Skin epidermis (tissue), 12 donors: Measurements from ENCODE around the gene ADCK2.
A peak's percentile ranks its signal among the peaks of the same experiment; 100 is the strongest.
"Not testable (repeated sequence)": the region's sequence is repeated elsewhere in the genome, so short reads cannot be mapped to it uniquely, and the experiment has no call there.

ENCODE experiments used
- H3K27ac ChIP-seq, 21 experiments: fragments of 200-600 bp; sonication (generic) in 11 of 21; one replicate each; pipeline ENCODE4 v1.5.0; 2020; ENCODE audit warnings: mild to moderate bottlenecking in 3 of 21, inconsistent platforms in 2 of 21, moderate library complexity in 2 of 21
- H3K4me3 ChIP-seq, 7 experiments: fragments of 200-600 bp; sonication (generic) in 2 of 7; one replicate each; pipeline ENCODE4 v1.5.0; 2020; ENCODE audit warnings: inconsistent platforms in 2 of 7, mild to moderate bottlenecking in 2 of 7, moderate library complexity in 1 of 7

The ADCK2 gene

DNA sequence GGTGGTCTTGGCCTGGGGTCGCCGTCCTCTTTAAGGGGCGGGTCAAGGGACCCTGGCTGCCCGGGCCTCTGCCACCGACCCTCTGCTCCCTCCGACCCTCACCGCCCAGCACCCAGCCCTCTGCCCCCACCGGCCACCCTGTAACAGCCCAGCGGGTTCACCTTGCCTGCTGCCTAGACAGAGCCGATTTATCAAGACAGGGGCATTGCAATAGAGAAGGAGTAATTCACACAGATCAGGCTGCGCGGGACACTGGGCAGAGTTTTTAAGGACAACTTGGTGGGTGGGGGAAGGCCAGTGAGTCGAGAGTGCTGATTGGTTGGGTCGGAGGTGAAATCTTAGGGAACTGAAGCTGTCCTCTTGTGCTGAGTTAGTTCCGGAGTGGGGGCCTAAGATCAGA lies 779 bp upstream of the ADCK2 start:
- no peak overlapping the region for H3K4me3 ChIP-seq
- H3K27ac ChIP-seq: peak overlapping the region in 2 of 21 experiments; percentile 82 to 95

DNA sequence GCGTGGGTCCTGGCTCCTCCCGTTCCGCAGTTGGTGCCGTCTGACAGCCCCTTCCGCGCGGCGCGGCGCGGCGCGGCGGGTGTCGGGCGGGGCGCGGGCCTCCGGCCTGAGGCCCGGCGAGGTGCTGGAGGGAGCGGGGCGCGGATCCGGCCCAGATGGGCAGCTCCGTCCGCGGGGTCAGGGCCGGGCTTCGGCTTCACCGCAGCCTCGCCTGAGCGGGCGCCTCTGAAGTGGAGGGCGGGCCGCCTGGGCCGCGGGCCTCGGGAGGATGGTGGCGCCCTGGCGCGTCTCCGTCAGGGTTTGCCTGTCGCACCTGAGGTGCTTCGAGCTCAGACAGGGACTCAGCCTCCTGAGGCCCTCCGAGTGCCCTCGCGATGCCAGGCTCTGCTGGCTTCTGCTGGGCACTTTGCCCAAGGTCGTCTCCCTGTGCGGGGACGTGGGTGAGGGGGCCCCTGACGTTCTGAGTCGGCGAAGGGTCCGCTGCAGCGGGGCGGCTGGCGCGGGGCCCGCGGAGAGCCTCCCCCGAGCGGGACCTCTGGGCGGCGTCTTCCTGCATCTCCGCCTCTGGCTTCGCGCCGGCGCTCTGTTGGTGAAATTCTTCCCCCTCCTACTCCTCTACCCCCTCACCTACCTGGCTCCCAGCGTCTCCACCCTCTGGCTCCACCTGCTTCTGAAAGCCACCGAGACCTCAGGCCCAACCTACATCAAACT lies 473 bp downstream of the ADCK2 start:
- Histone ChIP-seq H3K27ac (peak overlapping the region; percentile 66 to 96 (median 87)), H3K4me3 (peak overlapping the region; percentile 54 to 90 (median 79))

DNA sequence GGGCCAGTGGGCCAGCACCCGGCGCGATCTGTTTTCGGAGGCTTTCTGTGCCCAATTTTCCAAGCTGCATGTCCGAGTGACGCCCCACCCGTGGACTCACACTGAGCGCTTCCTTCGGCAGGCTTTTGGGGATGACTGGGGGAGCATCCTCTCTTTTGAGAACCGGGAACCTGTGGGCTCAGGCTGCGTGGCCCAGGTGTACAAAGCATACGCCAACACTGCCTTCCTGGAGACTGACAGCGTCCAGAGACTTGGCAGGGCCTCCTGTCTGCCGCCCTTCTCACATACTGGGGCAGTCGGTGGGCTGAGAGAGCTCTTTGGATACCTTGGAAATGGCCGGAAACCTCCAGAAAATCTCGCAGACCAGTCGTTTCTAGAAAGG lies 1.0 kb downstream of the ADCK2 start:
- Histone ChIP-seq H3K4me3 (peak overlapping the region; percentile 54 to 90 (median 79)), H3K27ac (peak overlapping the region in 19 of 21 experiments; percentile 77 to 96 (median 89))

DNA sequence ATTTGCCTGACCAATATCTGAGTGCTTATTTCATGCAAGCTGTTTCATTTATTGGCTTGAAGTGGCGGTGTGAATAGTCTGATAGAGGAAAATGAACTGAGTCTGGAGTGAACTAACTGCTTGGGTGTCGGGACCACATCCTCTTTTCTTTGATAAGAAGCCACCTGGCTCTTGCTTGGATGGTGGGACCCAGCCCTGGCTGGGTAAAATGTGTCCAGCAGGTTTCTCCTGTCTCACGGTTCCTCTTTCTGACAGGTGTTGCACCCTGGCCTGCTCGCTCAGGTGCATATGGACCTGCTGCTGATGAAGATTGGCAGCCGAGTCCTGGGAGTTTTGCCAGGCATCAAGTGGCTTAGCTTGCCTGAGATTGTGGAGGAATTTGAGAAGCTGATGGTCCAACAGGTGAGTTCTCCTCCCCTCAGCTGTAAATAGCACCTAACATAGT lies 1.6 kb downstream of the ADCK2 start:
- Histone ChIP-seq H3K4me3 (peak overlapping the region in 3 of 7 experiments; percentile 54 to 88 (median 80)), H3K27ac (peak overlapping the region in 9 of 21 experiments; percentile 84 to 96 (median 91))

DNA sequence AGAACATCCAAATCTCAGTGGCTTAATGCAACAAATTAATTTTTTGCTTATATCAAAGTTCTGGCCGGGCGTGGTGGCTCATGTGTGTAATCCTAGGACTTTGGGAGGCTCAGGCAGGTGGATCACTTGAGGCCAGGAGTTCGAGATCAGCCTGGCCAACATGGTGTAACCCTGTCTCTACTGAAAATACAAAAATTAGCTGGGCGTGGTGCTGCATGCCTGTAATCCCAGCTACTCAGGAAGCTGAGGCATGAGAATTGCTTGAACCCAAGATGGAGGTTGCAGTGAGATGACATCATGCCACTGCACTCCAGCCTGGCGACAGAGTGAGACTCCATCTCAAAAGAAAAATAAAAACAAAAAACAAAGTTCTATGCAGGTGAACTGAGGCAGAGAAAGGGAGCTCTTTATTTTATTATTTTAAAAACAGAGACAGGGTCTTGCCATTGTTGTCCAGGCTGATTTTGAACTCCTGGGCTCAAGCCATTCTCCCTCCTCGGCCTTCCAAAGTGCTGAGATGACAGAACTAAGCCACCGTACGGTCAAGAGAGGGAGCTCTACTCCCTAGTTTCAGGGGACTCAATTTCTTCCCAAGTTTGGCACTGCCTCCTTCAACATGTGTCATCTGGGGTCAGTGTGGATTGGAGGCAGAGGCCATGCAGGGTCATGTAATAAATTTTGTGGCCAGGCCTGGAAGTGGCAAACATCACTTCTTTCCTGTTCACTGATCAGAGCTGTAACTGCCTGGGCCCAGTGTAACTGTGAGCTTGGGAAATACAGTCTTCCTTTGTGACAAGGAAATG lies 2.4 kb downstream of the ADCK2 start:
- H3K4me3 ChIP-seq: no peak overlapping the region
- peak overlapping the region in 2 of 21 experiments; percentile 30 to 36 for H3K27ac ChIP-seq

DNA sequence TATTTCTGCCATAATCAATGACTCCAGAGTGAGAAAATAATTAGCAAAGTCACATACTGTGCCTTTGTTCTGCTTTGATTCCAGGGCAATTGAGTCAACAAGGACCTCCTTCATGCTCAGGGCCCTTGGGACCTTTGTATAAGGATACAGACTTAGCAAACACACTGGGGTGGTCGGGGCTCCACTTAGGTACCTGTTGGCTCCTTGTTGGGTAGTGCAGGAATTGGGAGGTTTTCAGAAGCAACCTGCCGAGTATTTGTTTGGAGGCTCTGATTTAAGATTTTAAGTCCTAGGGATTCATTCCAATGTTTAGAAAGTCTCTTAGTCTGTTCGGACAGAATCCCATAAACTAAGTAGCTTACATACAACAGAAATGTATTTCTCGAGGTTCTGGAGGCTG lies 3.0 kb downstream of the ADCK2 start:
- H3K27ac ChIP-seq: peak overlapping the region in 4 of 21 experiments; percentile 1 to 36 (median 32)
- H3K4me3 ChIP-seq: no peak overlapping the region

DNA sequence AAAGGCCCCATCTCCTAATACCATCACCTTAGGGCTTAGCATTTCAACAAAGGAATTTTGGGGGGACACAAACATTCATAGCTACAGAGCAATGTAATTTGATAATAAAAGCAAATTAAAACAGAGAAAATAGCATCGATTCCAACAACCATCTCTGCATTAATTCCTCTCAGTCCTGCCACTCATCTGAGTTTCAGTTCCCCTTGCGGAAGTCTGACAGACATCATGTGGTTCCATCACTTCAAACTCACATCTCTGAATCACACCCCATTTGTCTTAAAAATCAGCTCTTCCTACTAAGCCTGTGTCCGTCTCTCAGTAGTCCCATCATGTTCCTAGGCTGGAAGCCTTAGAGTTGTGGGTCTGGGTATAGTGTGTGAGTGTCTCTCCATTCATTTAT lies 3.6 kb downstream of the ADCK2 start:
- H3K4me3 ChIP-seq: no peak overlapping the region
- peak overlapping the region in 1 of 21 experiments; percentile 36 for H3K27ac ChIP-seq

DNA sequence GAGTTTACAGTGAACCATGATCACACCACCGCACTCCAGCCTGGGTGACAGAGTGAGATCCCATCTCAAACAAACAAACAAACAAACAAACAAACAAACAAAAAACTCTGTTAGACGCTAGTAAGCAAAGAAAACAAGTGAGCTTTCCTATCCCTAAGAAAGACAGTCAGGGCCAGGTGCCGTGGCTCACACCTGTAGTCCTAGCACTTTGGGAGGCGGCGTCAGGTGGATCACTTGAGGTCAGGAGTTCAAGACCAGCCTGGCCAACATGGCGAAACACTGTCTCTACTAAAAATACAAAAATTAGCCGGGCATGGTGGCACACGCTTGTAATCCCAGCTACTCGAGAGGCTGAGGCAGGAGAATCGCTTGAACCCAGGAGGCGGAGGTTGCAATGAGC lies 4.2 kb downstream of the ADCK2 start:
- not testable (repeated sequence) for H3K4me3 ChIP-seq, H3K27ac ChIP-seq

DNA sequence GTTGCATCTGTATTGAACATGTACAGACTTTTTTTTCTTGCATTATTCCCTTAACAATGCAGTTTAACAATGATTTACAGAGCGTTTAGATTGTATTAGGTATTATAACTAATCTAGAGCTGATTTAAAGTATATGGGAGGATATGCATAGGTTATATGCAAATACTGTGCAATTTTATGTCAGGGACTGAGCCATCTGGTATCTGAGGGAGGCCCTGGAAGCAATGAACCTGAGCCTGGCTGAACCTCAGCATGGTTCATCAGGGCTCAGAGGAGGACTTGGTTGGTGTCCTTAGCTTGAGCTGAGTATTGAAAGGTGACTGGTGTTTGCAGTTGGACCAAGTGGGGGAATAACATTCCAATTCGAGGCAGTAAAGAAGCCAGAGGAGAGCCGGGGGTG lies 4.8 kb downstream of the ADCK2 start:
- H3K27ac ChIP-seq: no peak overlapping the region
- H3K4me3 ChIP-seq: no peak overlapping the region

DNA sequence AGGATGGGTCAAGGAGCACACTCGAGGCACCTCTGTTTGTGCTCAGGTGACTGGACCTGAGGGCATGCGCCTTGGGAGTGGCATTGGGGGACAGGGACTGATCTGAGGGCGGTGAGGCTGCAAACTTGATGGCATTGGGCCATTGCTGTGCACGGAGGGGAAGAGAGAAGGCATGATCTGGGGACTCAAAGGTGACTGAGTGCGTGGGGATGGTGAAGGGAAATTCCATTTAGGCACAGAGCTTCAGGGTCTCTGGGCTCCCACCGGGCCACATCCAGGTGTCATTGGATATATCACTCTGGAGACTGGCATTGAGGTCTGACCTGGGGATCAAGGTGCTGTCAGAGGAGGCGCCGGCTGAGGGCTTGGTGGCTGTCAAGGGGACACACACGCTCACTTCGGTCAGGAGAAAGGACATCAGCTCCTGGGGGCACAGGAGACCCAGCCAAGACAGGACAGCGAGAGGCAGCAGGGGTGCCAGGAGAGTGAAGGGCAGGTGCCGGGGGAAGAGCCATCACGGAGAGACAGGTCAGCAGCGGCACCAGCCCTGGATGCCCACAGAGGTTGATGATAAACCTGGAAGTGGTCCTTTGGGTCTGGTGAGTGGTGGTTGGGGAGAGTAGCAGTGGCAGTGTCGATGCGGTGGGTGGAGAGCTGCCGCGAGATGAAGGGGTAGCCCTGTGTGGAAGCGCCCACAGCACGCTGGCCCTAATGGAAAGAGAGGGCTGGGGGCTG lies 5.5 kb downstream of the ADCK2 start:
- H3K27ac ChIP-seq: no peak overlapping the region

DNA sequence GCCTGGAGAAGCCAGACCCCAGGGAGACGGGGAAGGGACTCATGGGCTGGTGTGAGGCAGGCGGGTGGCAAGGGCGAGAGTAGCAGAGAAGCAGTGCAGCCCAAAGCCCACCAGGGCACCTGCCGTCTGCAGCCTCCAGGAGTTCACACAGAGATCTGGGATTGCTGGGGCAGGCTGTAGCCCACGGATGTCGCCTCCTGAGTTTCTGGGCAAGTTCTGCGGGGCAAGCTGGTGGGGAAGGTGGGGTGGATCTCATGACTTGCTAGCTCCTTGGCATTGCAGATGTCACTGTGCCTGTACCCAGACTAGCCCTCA lies 6.0 kb downstream of the ADCK2 start:
- Histone ChIP-seq H3K27ac (no peak overlapping the region), H3K4me3 (no peak overlapping the region)

More for the DNA sequence above, 5.5 kb downstream of the ADCK2 start:
- no peak overlapping the region for H3K4me3 ChIP-seq

DNA sequence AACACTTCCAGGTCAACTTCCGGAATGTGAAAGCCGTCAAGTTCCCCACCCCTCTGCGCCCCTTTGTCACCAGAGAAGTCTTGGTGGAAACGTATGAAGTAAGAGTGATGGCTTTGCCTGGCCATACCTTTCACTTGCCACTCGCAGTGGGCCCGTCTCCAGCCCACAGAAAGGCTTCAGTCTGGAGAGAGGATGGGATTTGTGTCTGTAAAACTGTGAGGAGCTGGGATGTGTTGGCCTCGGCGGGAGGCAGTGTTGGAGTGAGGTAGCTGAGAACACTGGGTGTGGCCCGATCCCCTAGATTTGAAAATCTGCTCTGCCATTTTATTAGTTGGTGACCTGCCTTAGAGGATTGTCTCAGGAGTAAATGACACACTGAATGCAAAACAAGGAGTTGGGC lies 6.4 kb downstream of the ADCK2 start:
- Histone ChIP-seq H3K4me3 (no peak overlapping the region), H3K27ac (no peak overlapping the region)

DNA sequence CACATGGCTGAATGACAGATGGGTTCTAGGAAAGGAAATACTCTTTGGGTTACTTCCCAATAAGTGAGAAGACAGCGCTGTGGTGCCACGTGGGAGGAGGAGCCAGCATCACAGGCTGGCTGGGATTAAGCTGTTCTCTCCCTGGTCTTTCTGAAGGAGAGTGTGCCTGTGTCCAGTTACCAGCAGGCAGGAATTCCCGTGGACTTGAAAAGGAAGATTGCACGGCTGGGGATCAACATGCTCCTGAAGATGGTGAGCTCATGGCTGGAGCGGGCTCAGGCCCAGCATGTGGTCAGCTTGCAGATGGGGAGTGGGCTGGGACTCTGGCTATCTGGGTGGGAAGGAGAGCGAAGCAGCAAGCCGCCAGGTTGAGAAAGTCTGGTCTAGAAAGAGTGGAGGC lies 8.1 kb downstream of the ADCK2 start:
- H3K4me3 ChIP-seq: no peak overlapping the region
- no peak overlapping the region for H3K27ac ChIP-seq

DNA sequence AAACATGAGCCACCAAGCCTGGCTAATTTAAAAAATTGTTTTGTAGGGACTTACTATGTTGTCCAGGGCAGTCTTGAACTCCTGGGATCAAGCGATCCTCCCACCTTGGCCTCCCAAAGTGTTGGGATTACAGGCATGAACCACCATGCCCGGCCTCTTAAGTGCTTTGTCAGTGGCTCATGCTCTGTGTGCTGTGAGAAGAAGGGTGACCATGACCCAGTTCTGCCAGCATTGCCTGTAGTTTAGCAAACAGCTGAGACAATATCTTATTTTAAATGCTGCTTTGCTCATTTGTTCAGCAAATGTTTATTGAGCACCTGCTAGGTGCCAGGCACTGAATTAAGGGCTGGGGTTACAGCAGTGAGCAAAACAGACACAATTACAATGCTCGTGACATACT lies 9.0 kb downstream of the ADCK2 start:
- no peak overlapping the region for H3K4me3 ChIP-seq
- H3K27ac ChIP-seq: no peak overlapping the region

DNA sequence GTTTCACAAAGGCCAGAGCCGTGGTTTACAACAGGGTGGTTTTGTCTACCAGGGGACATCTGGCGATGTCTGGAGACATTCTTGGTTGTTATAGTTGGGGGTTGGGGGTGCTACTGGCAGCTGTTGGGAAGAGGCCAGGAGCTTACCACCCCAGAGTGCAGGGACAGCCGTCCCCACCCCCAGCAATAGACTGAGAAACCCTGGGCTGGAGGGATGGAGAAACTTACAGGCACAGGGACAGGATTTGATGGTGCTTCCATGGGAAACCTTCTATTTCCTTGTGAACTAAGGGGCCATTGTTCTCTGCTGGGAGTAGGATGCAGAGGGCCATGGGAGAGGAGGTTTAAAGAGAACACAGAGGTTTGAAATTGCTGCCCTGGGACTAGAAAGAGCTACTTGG lies 10.9 kb downstream of the ADCK2 start:
- no peak overlapping the region for H3K4me3 ChIP-seq
- H3K27ac ChIP-seq: no peak overlapping the region

DNA sequence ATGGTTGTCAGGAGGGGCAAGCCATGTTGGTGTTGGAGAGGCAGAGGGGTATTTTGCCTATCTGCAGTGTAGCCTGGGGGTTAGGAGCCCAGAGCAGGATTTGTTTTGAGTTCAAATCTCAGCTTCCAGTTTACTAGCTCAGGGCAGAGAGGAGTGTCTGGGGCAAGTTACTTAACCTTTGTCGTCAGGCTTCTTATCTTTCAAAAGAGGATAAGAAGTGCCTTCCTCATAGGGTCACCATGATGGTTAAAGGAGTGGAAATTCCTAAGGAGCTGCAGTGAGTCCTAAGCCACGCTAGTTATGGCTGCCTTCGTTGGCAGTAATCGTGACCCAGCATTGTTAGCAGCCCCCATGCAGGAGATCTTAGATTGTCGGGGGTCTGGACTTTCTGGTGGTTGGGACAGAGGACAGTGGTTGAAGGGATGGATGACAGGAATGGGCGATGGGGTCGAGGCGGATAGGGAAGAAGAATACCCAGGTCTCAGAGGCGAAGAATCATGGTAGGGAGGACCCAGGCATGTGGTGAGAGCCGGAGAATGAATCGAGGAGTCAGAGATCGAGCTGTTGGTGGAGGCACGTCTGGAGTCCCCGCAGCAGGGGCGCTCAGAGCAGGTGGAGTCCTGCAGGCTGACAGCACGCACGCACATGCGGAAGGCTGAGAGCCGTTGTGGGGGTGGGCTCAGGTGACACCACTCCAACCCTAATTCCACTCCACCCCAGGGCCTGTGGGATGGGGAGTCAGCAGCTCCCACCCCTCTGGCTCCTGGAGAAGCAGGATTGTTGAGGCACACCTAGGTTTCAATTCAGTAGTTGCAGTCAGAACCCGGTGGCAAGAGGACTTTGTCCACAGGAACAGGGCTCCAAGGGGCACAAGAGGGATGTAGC lies 11.6 kb downstream of the ADCK2 start:
- Histone ChIP-seq H3K4me3 (no peak overlapping the region), H3K27ac (no peak overlapping the region)

DNA sequence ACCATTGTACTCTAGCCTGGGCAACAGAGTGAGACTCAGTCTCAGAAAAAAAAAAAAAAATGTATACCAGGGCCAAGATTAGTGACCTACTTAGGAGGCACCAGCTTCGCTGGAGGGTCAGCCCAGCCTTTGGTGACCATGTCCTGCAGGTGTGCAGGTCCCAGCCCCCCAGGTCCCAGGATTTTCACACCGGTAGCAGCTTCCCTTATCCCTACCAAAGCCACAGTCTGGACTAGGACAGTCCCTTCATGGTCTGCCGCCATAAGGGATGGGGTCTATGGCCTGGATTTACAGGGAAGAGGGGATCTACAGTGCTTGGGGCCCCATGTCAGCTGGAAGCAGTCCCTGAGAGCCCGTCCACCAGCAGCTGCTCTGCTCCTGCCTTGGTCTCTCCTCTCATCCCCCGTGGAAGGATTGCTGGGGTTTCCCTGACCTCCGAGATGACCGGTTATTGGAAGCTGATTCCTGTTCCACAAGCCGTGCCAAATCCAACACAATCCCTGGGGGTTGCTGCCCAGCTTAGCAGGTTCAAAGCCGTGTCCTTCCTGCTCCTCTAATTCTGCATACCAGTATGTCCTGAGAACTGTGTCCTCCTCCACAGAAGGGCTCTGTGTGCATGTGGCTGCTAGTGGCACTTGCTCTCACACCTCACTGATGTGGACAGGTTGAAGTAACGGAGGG lies 12.8 kb downstream of the ADCK2 start:
- H3K4me3 ChIP-seq: no peak overlapping the region

DNA sequence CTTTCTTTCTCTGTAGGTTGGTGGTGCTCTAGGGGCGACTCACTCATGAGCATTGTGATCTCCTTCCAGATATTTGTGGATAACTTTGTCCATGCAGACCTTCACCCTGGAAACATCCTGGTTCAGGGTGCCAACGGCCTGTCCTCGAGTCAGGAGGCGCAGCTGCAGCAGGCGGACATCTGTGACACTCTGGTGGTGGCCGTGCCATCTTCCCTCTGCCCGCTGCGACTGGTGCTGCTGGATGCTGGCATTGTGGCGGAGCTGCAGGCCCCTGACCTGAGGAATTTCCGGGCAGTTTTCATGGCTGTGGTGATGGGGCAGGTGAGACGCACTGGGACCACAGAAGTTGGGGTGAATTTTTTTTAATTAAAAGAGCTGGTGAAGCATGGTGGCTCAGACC lies 14.2 kb downstream of the ADCK2 start:
- H3K27ac ChIP-seq: no peak overlapping the region
- no peak overlapping the region for H3K4me3 ChIP-seq

More for the DNA sequence above, 12.8 kb downstream of the ADCK2 start:
- no peak overlapping the region for H3K27ac ChIP-seq

DNA sequence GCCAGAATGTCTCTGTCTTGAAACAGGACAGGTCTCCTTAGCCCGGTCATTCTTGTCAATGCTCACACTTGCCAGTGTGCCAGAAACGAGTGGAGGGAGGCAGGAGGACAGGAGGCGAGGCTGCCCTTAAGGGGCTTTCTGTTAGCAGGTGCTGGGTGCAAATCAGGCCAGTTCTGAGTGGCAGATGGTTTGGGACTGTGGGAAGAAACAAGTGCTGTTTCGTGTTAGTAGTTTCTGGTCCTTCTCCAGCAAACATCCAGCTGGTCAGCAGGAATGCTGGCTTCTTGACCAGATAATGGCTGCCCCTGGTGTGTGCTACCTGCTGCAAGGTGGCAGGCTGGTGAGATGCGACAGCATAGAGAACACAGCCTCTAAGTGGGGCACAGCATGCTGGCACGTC lies 15.6 kb downstream of the ADCK2 start:
- no peak overlapping the region for H3K27ac ChIP-seq

More for the DNA sequence above, 15.6 kb downstream of the ADCK2 start:
- H3K4me3 ChIP-seq: no peak overlapping the region
